Measurements from ENCODE around the gene CAST.

GRCh38 chr5:96794757-96795156 lies 132.6 kb downstream of the CAST start:
- TF ChIP-seq CTCF (IDR thresholded peaks at IDR 0.05) (no peak), POLR2A (IDR thresholded peaks at IDR 0.05) (no peak)

All from adrenal gland (tissue), 5 donors.